ENCODE measurements around the gene CHSY3.
A peak's percentile ranks its signal among the peaks of the same experiment; 100 is the strongest.

CHSY3 gene

DNA sequence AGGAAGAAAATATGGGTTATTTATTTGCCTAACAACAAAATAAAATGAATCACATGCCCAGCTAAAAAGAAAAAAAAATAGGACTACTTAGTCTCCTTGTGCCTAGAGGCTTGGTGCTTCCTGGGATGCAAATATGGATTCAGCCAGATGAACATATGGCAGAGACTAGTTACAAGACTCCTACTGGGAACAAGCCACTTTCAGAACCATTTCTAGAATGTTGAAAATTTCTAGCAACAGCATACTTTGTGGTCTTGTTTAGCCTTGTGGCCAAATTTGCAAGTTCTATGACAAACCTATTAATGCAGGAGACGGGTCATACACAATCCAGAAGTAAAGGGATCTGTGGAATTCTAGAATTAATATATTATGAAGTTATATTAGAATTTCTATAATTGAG lies 198.7 kb downstream of the CHSY3 start:
- DNase-seq = peak; percentile 36

DNA sequence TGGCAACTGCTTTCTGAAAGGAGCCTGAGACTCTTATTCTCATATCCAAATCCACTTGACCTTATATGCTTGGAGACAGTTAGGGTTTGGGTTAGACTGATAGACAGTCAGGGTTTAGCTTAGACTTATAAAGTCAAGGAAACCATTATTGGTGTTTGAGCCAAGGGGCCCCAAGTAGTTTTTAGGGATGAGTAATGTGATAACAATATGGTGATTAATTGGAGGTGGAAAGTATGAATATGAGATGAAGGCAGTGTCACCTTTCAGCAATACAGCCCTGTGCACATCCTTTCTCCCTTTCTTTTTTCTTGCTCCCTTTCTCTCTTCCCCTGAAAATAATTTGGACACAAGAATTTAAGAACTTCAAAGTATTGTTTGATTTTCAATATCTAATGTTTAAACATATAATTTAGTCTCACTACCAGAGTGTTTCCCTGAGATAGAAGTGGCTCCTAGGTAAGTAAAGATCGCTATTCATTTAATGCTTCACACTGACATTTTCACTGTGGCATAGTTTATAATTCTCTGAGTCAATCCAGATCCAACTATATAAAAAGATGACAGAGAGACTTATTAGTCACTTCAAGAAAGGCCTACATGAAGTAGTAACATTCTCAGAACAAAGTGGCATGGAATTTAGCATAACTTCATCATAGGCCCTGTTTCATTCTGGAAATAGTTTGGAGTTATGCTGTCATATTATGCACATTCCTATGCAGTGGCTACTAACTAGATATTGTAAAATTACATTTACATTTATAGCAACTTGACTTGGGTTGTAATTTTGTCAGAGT lies 200.8 kb downstream of the CHSY3 start:
- peak; percentile 83 for DNase-seq

- DNase-seq = no peak
Observed at GRCh38 chr5:130106480-130106879, 202.2 kb downstream of the CHSY3 start.

DNA sequence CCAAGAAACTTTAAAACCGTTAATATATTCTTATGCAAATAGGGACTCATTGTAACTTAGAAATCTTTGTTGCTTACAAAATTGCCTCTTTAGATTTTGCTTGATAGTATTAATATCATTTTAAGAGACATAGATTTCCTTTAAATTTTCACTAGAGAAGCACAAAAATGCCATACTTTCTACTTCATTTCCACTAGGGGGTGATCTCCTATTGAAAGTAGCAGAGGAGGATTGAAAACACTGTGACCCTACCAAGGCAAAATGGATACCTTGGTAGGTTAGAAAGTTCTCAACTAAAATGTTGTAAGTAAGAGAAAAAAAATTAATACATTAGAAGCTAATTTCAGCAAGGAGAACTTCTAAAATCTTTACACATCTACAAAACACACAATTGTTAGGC lies 204.9 kb downstream of the CHSY3 start:
- peak; percentile 52 for DNase-seq

DNA sequence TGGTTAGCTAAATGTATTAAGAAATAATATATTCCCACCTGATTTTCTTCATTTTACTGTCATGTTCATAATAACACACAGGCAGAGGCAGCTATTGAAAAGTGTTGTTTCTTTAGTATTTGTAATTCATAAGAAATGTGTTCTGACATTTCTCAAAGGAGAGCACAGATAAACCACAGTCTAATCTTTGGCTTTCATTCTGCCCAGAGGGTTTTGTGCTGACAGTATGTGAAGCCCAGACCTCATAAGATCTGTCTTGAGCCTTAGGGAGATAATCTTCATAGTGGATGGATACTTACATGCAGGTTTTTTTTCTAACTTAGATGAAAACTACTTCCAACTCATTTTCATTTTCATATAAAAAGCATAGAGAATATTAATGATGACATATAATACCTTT lies 206.1 kb downstream of the CHSY3 start:
- DNase-seq = peak; percentile 34

DNA sequence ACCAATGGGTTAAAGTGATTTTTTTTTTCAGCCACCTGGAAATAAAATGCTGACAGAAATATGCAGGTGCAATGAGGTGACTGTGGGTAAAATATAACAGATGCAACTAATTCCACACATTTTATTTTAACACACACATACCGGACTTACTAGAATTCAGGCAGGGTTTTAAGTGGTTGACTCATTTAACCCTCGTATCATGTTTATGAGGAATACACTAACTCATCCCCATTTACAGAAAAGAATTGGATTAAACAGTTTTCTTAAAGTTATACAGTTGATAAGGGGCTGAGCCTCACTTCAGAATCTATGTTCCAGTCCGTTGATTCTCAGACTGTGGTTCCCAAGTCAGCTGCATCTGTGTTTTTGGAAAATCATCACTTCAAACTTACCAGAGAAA lies 207.5 kb downstream of the CHSY3 start:
- DNase-seq = no peak

DNA sequence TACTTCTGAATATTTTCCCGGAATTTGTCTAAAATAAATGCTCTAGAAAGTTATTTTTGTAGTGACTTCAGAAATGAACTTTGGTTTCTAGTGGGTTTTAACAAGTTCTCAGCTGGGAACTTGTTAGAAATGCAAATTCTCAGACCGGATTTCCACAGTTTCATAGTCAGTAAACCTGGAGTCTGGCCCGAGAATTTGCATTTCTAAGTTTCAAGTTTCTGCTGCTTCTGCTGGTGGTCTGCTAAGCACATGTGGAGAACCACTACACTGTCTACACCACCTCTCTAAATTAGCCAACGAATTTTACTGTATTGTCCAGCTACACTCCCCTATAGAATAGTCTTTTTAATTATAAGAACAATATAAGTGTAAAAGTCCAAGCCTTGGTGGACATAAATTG lies 208.0 kb downstream of the CHSY3 start:
- DNase-seq = no peak

DNA sequence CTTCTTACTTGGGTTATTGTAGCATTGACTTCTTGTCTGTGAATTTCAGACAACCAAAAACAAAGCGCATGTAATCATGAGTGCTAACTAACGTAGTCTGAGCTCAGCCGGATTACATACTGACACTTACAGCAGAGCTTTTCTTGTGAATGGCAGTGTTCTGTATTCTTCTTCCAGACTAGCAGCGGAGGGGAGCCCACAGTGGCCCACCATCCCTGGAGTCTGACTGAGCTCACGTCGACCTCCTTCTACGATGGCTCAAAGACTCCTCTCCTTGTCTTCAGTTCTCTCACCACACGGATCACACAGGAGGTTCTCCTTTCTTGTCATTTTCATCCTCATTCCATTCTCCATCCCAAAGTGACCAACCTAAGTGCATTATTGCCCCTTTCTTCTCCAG lies 211.4 kb downstream of the CHSY3 start:
- no peak for DNase-seq

DNA sequence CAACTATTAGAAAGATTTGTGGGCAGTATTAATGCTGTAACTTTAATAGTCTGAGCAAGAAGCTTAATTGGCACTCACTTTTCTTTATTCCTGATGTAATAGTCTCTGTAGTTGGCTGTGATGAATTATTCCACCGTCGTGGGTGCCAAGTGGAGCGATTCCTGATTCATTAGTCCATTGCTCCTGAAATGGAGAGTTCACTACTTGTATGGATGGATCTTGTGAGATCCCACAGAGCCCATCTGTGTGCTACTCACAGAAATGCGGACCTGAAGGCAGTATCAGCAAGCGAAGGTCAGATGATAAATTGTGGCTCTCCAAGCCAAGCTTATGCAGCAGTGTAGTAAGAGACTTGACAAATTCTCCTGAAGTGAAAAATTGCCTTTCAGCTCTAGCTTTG lies 212.2 kb downstream of the CHSY3 start:
- DNase-seq = no peak

DNA sequence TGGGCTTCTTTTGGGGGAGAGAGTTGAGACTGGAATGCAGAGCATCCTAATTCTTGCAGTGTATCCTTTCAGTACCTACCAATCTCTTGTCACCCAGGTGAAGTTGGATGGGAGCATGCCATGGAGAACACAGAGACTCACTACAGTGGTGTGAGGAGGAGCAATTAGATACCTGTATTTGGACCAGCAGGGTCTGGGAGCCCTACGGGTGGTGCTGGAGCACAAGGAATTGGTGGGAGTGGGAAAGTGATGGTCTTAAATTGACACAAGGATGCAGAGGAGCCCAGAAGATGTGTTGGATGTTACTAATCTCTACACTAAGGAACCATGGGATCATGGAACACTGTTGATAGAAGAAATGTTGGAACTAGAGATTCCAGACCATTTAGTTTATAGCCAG lies 212.7 kb downstream of the CHSY3 start:
- DNase-seq = no peak

GRCh38 chr5:130126746-130127145 lies 222.5 kb downstream of the CHSY3 start:
- DNase-seq = peak; percentile 75

GRCh38 chr5:130135506-130135905 lies 231.2 kb downstream of the CHSY3 start:
- peak; percentile 91 for DNase-seq

GRCh38 chr5:130136300-130136699 lies 232.0 kb downstream of the CHSY3 start:
- peak; percentile 31 for DNase-seq

- no peak for DNase-seq
Observed at GRCh38 chr5:130137681-130138080, 233.4 kb downstream of the CHSY3 start.

- DNase-seq = peak; percentile 80
Observed at GRCh38 chr5:130138406-130139045, 234.3 kb downstream of the CHSY3 start.

GRCh38 chr5:130141659-130142320 lies 237.5 kb downstream of the CHSY3 start:
- DNase-seq = peak; percentile 61

- no peak for DNase-seq
Observed at GRCh38 chr5:130151239-130151638, 247.0 kb downstream of the CHSY3 start.

DNA sequence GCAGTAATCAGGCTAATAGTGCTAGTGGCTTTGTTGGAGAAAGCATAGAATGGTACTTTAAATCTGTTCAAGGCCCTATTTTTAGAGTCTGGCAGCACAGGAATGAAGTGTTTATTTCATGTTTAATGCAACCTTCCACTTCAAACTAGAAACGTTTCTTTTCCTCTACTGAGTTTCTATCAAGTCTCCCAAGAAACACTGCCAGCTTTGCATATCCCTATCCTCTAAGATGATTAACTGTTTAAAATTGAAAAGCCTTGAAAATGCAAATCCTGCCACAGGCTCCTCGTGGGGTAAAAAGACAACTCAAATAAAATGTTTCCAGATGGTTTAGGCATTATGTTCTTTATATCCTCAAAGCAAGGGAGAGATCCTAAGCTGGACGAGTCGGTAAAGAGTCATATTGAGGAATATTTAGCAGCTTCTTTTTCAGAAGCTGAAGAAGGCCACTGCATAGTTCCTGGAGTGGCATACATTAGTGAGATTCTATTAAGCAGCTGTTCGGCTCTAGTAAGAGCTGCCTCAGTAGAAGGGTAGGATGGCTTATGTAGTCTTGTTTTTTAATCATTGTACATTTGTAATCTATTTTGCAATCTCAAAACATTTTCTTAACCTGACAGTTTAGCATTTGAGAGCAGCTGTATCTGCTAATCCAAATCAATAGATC lies 251.2 kb downstream of the CHSY3 start:
- peak; percentile 51 for DNase-seq

DNA sequence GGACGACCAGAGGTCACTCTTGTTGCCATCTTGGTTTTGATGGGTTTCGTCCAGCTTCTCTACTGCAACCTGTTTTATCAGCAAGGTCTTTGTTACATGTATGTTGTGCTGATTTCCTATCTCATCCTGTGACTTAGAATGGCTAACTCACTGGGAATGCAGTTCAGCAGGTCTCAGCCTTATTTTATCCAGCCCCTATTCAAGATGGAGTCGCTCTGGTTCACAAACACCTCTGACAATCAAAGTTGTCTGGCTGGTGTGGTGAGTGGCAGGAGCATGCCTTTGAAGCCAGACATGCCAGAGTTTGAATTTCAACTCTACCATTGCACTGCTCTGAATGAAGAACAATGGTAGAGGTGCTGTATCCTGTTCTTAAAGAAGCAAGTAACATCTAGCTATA lies 253.8 kb downstream of the CHSY3 start:
- DNase-seq = no peak

- no peak for DNase-seq
Observed at GRCh38 chr5:130159968-130160367, 255.7 kb downstream of the CHSY3 start.

DNA sequence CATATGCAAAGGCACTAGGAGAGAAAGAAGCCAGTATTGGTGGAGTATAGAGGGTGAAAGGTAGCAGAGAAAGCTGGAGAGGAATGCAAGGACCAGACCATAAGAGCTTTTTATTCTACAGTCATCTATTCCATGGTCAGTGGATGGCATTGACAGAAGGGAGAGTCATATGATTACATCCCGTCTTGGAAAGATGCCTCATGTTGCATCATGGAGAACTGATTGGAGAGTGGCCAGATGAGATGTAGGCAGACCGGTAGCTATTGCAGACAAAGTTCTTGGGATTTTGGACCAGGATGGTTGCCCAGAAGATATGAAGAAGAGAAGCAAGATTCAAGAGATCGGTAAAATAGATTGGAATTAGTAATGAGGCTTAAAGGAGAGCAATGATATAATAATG lies 260.7 kb downstream of the CHSY3 start:
- DNase-seq = peak; percentile 48

DNA sequence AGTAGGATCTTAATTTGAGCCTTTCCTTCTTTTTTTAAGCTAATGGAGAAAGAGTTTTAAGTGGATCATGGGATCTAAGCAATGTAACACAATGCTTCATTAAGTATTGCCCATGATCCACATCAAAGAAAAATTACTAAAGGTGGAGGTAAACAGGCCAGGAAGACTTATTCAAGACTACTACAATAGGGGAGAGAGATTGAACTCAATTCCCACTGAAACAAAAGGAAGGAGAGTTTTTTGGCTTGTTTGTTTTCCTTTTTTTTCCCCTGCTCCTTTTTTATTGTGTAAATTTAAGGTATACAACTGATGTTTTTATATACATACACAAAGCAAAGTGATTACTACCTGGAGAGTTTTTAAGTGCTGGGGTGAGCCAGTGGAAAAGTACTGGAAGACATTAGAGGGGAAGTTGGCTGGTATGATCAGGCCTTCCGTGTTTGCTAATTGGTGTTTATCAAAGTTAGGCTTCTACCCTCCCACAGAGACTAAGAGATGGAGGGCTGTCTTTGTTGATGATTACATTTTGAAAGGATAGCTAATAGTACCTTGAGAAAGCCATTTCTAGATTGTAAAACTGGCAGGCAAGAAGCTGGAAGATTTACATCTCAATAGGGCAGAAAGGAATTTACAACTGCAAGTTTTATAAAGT lies 262.7 kb downstream of the CHSY3 start:
- no peak for DNase-seq

DNA sequence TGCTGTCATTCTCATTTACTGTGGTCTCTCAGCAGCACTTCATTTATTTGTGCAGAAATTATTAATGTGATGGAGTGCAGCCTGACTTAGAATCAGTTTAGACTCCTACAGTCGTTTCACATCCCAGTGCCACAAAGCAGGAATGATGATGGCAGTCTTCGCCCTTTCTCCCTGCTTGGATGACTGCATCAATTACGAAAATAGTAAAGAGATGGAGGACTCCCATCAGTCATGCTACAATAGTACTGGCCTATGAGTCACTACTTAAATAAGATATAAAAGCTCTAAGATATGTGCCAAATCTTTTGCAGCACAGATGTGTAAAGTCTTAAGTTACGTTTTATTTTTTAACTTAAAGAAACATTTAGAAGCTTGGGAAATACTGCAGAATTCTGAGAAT lies 263.9 kb downstream of the CHSY3 start:
- peak; percentile 67 for DNase-seq

Measured in fibroblast of skin of right biceps (primary cell).